ENCODE results near the gene UBASH3B. TPM values are rescaled to one million over a fixed set of nuclear protein-coding genes. Genes with fewer than 3 reads are reported as not detected.
A peak's percentile ranks its signal among the peaks of the same experiment; 100 is the strongest.

UBASH3B gene
- total RNA-seq, 2 experiments from 2014 or later: 24.5 to 28.6 TPM

GRCh38 chr11:122851366-122851966 is 195.9 kb downstream of the UBASH3B start:
- Histone ChIP-seq H3K36me3 (ENCODE audit: insufficient read depth, low read length) (no peaks in the 10 kb centered on the region), H3K27me3 (ENCODE audit: control insufficient read depth in 1 of 2, insufficient read depth in 2 of 2, low read length in 2 of 2) (no peaks in the 10 kb centered on the region), H3K4me3 (ENCODE audit: low read length) (peak overlapping the region; percentile 39), H3K9me3 (ENCODE audit: control insufficient read depth in 1 of 2, insufficient read depth in 1 of 2, low read length in 2 of 2) (no peaks in the 10 kb centered on the region), H3K27ac (ENCODE audit: low read depth in 1 of 2, low read length in 2 of 2) (peak overlapping the region; percentile 18 to 42), H3K4me1 (ENCODE audit: insufficient read depth, low read length) (peaks cover 24% of the 10 kb centered on the region)
- ATAC-seq (ENCODE audit: poor library complexity) (peak; percentile 96), DNase-seq (peak in 8 of 14 experiments; percentile 8 to 80 (median 34))
- POLR2A ChIA-PET: interaction anchor here (0.6 to 3.5 kb wide), 15 partner anchors 8 to 237 kb away, joined by 3 to 44 read pairs (median 4); partner anchors contain the start of genes CRTAM and HSPA8
- CTCF ChIA-PET: interaction anchor here (1.7 to 3.7 kb wide), 2 partner anchors 12 to 222 kb away, joined by 6 to 15 read pairs; no protein-coding TSS in a partner anchor
- H3K27me3 Mint-ChIP-seq: no peaks in the 10 kb centered on the region
- peaks cover 39% of the 10 kb centered on the region for H3K4me1 Mint-ChIP-seq (ENCODE audit: low read depth)
- intact Hi-C loops (cut with DNase I, micrococcal nuclease): loop anchor here in 1 of 2 experiments (5.0 kb wide), 3 partner anchors 39 to 269 kb away; no protein-coding TSS in a partner anchor
- TF ChIP-seq CTCF (IDR thresholded peaks at IDR 0.05): no peak
- H3K9me3 Mint-ChIP-seq: no peaks in the 10 kb centered on the region
- peaks cover 7% of the 10 kb centered on the region for H3K36me3 Mint-ChIP-seq (ENCODE audit: low read depth)
- H3K27ac Mint-ChIP-seq: peak overlapping the region; percentile 87
- peak overlapping the region; percentile 78 for H3K4me3 Mint-ChIP-seq

- intact Hi-C loops (cut with DNase I, micrococcal nuclease): loop anchor here (1.0 to 5.0 kb wide), 5 partner anchors 13 to 272 kb away; partner anchors contain the start of gene CRTAM (in 1 of the 2)
- Mint-ChIP-seq H3K4me1 (ENCODE audit: low read depth) (peaks cover 37% of the 10 kb centered on the region), H3K27me3 (no peaks in the 10 kb centered on the region), H3K36me3 (ENCODE audit: low read depth) (peaks cover 8% of the 10 kb centered on the region), H3K9me3 (no peaks in the 10 kb centered on the region), H3K4me3 (peak overlapping the region; percentile 78), H3K27ac (peak overlapping the region; percentile 87)
- Histone ChIP-seq H3K27ac (ENCODE audit: low read depth in 1 of 2, low read length in 2 of 2) (peak overlapping the region; percentile 18 to 42), H3K27me3 (ENCODE audit: control insufficient read depth in 1 of 2, insufficient read depth in 2 of 2, low read length in 2 of 2) (no peaks in the 10 kb centered on the region), H3K4me1 (ENCODE audit: insufficient read depth, low read length) (peaks cover 24% of the 10 kb centered on the region), H3K36me3 (ENCODE audit: insufficient read depth, low read length) (no peaks in the 10 kb centered on the region), H3K4me3 (ENCODE audit: low read length) (peak overlapping the region; percentile 39), H3K9me3 (ENCODE audit: control insufficient read depth in 1 of 2, insufficient read depth in 1 of 2, low read length in 2 of 2) (no peaks in the 10 kb centered on the region)
- peak in 11 of 14 experiments; percentile 5 to 62 (median 29) for DNase-seq
- ChIA-PET CTCF (interaction anchor here (0.5 to 5.6 kb wide), 11 partner anchors 9 to 660 kb away, joined by 3 to 44 read pairs (median 4); partner anchors contain the start of gene CRTAM), POLR2A (interaction anchor here (0.6 to 3.5 kb wide), 17 partner anchors 9 to 272 kb away, joined by 3 to 44 read pairs (median 4); partner anchors contain the start of genes CRTAM and HSPA8)
- ATAC-seq (ENCODE audit: poor library complexity): peak; percentile 53
- TF ChIP-seq CTCF (IDR thresholded peaks at IDR 0.05): no peak
Measured at GRCh38 chr11:122852074-122852795, 196.7 kb downstream of the UBASH3B start.

- H3K27me3 ChIP-seq (ENCODE audit: control insufficient read depth in 1 of 2, insufficient read depth in 2 of 2, low read length in 2 of 2): no peaks in the 10 kb centered on the region
- CTCF ChIA-PET: interaction anchor here (0.5 to 5.6 kb wide), 11 partner anchors 9 to 660 kb away, joined by 3 to 44 read pairs (median 4); partner anchors contain the start of gene CRTAM
- ATAC-seq (ENCODE audit: poor library complexity) (no peak), DNase-seq (no peak)
- H3K9me3 ChIP-seq (ENCODE audit: control insufficient read depth in 1 of 2, insufficient read depth in 1 of 2, low read length in 2 of 2): no peaks in the 10 kb centered on the region
- Mint-ChIP-seq H3K4me3 (no peak overlapping the region), H3K27me3 (no peaks in the 10 kb centered on the region), H3K4me1 (ENCODE audit: low read depth) (peaks cover 33% of the 10 kb centered on the region), H3K9me3 (no peaks in the 10 kb centered on the region), H3K27ac (peak overlapping the region; percentile 87), H3K36me3 (ENCODE audit: low read depth) (peaks cover 8% of the 10 kb centered on the region)
- POLR2A ChIA-PET: interaction anchor here (1.1 to 3.5 kb wide), 10 partner anchors 9 to 273 kb away, joined by 3 to 44 read pairs (median 6); partner anchors contain the start of genes CRTAM and HSPA8
- H3K4me1 ChIP-seq (ENCODE audit: insufficient read depth, low read length): peaks cover 24% of the 10 kb centered on the region
- intact Hi-C loops (cut with DNase I, micrococcal nuclease): loop anchor here (1.0 to 5.0 kb wide), 5 partner anchors 14 to 272 kb away; partner anchors contain the start of gene CRTAM (in 1 of the 2)
- TF ChIP-seq CTCF (IDR thresholded peaks at IDR 0.05): no peak
- no peak overlapping the region for H3K4me3 ChIP-seq (ENCODE audit: low read length)
- H3K27ac ChIP-seq (ENCODE audit: low read depth in 1 of 2, low read length in 2 of 2): peak overlapping the region in 1 of 2 donors; percentile 42
- no peaks in the 10 kb centered on the region for H3K36me3 ChIP-seq (ENCODE audit: insufficient read depth, low read length)
Measured at GRCh38 chr11:122852796-122853160, 197.3 kb downstream of the UBASH3B start.

Data from CD4-positive, alpha-beta T cell (primary cell).